Neural progenitor cell (in vitro differentiated cells): ENCODE measurements around the gene AUTS2. TPM values are rescaled to one million over a fixed set of nuclear protein-coding genes. Genes with fewer than 3 reads are reported as not detected.

Experiments
- DNase-seq: peaks from one replicate; pipeline ENCODE4 v3.0.0-alpha.2; 2016; ENCODE audit warnings: low spot score
- H2AFZ ChIP-seq: fragments of 200-600 bp; sonication (generic); replicated peaks from 2 replicates; pipeline ENCODE4 v1.6.1; 2016; ENCODE audit warnings: antibody characterized with exemption
- H3F3A ChIP-seq: fragments of 200-600 bp; sonication (generic); 2 replicates; pipeline ENCODE4 v1.6.1; 2016; ENCODE audit warnings: antibody characterized with exemption, low read depth
- H3K27ac ChIP-seq: fragments of 200-600 bp; sonication (generic); 2 replicates; pipeline ENCODE4 v1.5.1; 2016; ENCODE audit warnings: mild to moderate bottlenecking
- H3K27me3 ChIP-seq: fragments of 200-600 bp; sonication (generic); 2 replicates; pipeline ENCODE4 v1.6.1; 2016; ENCODE audit warnings: mild to moderate bottlenecking, moderate library complexity
- H3K36me3 ChIP-seq: fragments of 200-600 bp; sonication (generic); 2 replicates; pipeline ENCODE4 v1.5.1; 2016
- H3K4me1 ChIP-seq: fragments of 200-600 bp; sonication (generic); 2 replicates; pipeline ENCODE4 v1.6.1; 2016; ENCODE audit warnings: mixed run types
- H3K4me2 ChIP-seq: fragments of 200-600 bp; sonication (generic); 2 replicates; pipeline ENCODE4 v1.6.1; 2016
- H3K4me3 ChIP-seq: fragments of 200-600 bp; sonication (generic); 2 replicates; pipeline ENCODE4 v1.5.1; 2016
- H3K79me2 ChIP-seq: fragments of 200-600 bp; sonication (generic); 2 replicates; pipeline ENCODE4 v1.6.1; 2016; ENCODE audit warnings: low read depth
- H3K9ac ChIP-seq: fragments of 200-600 bp; sonication (generic); 2 replicates; pipeline ENCODE4 v1.6.1; 2016
- H3K9me3 ChIP-seq: fragments of 200-600 bp; sonication (generic); 2 replicates; pipeline ENCODE4 v1.5.1; 2016; ENCODE audit warnings: low read depth
- H4K20me1 ChIP-seq: fragments of 200-600 bp; sonication (generic); 2 replicates; pipeline ENCODE4 v1.6.1; 2016; ENCODE audit warnings: low read depth
- H3K27ac Mint-ChIP-seq: 3 replicates; pipeline ENCODE4 v1.8.0; 2021; ENCODE audit warnings: mixed read lengths
- H3K27me3 Mint-ChIP-seq: 2 replicates; pipeline ENCODE4 v1.8.0; 2022; ENCODE audit warnings: low read depth, mild to moderate bottlenecking, inconsistent platforms, moderate library complexity, mixed read lengths; ENCODE audit not compliant: insufficient read depth
- H3K36me3 Mint-ChIP-seq: 3 replicates; pipeline ENCODE4 v1.8.0; 2021; ENCODE audit warnings: mixed read lengths
- H3K4me1 Mint-ChIP-seq: 3 replicates; pipeline ENCODE4 v1.8.0; 2021; ENCODE audit warnings: mixed read lengths
- H3K4me3 Mint-ChIP-seq: 3 replicates; pipeline ENCODE4 v1.8.0; 2021; ENCODE audit warnings: mild to moderate bottlenecking, moderate library complexity, mixed read lengths
- H3K9me3 Mint-ChIP-seq: 3 replicates; pipeline ENCODE4 v1.8.0; 2020; ENCODE audit warnings: mixed read lengths
- EZH2 ChIP-seq: fragments of 200-600 bp; sonication (generic); IDR thresholded peaks from 2 replicates; pipeline ENCODE4 v1.6.1; 2017; ENCODE audit warnings: antibody characterized with exemption, mild to moderate bottlenecking, moderate library complexity
- EZH2phosphoT487 ChIP-seq: fragments of 200-600 bp; sonication (generic); IDR thresholded peaks from 2 replicates; pipeline ENCODE4 v1.6.1; 2017; ENCODE audit warnings: antibody characterized with exemption
- total RNA-seq: library from RNA; depleted of rRNA; stranded (reverse); fragments of >200 nt; gene quantifications from 2 replicates; pipeline ENCODE4 v1.2.3, GENCODE V29; 2015; ENCODE audit warnings: low replicate concordance
- TF ChIP-seq, protein P1 (sequence below): fragments of 200-600 bp; sonication (generic); IDR thresholded peaks from 2 replicates; pipeline ENCODE4 v1.5.1; 2017; ENCODE audit warnings: antibody characterized with exemption, mild to moderate bottlenecking

The AUTS2 gene
- total RNA-seq, 1 donor from 2014 or later: 50.0 TPM

DNA sequence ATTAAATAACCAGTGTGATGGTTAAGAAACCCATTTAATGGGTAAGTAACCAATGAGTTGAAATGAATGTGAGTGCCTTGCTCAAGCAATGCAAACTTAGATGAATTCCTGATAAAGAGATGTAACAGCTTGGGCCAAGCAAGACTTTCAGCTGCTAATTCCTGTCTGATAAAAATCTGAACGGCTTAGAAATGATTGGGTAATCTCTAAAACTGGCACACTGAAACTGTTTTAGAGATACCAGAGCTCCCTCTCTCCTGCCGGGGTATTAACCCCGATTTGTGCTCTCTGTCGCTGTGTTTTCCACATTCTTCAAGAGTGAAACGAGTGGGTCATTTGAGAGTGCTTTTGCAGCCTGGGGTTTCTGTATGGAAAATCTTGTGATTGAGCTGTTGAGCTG is 998.8 kb downstream of the AUTS2 start:
- no peak overlapping the region for H3K27ac ChIP-seq
- H3K9me3 ChIP-seq: peaks cover 3% of the 10 kb centered on the region
- H3K27me3 ChIP-seq: peaks cover 77% of the 10 kb centered on the region
- peaks cover 52% of the 10 kb centered on the region for H4K20me1 ChIP-seq
- Mint-ChIP-seq H3K27me3 (peaks cover 41% of the 10 kb centered on the region), H3K4me1 (peaks cover 35% of the 10 kb centered on the region), H3K4me3 (peak overlapping the region; percentile 81), H3K27ac (no peak overlapping the region), H3K9me3 (peaks cover 15% of the 10 kb centered on the region), H3K36me3 (peaks cover 19% of the 10 kb centered on the region)
- no peak for DNase-seq
- peaks cover 19% of the 10 kb centered on the region for H3K4me1 ChIP-seq
- peak overlapping the region; percentile 69 for H3K4me3 ChIP-seq
- H3K79me2 ChIP-seq: peaks cover 3% of the 10 kb centered on the region
- H3K4me2 ChIP-seq: peak overlapping the region; percentile 99
- TF ChIP-seq, protein P1, sequence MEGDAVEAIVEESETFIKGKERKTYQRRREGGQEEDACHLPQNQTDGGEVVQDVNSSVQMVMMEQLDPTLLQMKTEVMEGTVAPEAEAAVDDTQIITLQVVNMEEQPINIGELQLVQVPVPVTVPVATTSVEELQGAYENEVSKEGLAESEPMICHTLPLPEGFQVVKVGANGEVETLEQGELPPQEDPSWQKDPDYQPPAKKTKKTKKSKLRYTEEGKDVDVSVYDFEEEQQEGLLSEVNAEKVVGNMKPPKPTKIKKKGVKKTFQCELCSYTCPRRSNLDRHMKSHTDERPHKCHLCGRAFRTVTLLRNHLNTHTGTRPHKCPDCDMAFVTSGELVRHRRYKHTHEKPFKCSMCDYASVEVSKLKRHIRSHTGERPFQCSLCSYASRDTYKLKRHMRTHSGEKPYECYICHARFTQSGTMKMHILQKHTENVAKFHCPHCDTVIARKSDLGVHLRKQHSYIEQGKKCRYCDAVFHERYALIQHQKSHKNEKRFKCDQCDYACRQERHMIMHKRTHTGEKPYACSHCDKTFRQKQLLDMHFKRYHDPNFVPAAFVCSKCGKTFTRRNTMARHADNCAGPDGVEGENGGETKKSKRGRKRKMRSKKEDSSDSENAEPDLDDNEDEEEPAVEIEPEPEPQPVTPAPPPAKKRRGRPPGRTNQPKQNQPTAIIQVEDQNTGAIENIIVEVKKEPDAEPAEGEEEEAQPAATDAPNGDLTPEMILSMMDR: no peak
- TF ChIP-seq EZH2: peak; percentile 26
- no peak for TF ChIP-seq EZH2phosphoT487
- H3K36me3 ChIP-seq: no peaks in the 10 kb centered on the region
- no peak overlapping the region for H2AFZ ChIP-seq
- peaks cover 29% of the 10 kb centered on the region for H3F3A ChIP-seq
- no peak overlapping the region for H3K9ac ChIP-seq

- Mint-ChIP-seq H3K27ac (no peak overlapping the region), H3K27me3 (peaks cover 32% of the 10 kb centered on the region), H3K9me3 (peaks cover 23% of the 10 kb centered on the region), H3K36me3 (peaks cover 33% of the 10 kb centered on the region), H3K4me1 (peaks cover 32% of the 10 kb centered on the region), H3K4me3 (peak overlapping the region; percentile 81)
- peaks cover 65% of the 10 kb centered on the region for H3K27me3 ChIP-seq
- H3K79me2 ChIP-seq: peaks cover 3% of the 10 kb centered on the region
- H3K27ac ChIP-seq: no peak overlapping the region
- H3K36me3 ChIP-seq: no peaks in the 10 kb centered on the region
- H3K9ac ChIP-seq: no peak overlapping the region
- DNase-seq: no peak
- H3K4me3 ChIP-seq: no peak overlapping the region
- no peak overlapping the region for H2AFZ ChIP-seq
- H4K20me1 ChIP-seq: peaks cover 43% of the 10 kb centered on the region
- peaks cover 19% of the 10 kb centered on the region for H3K4me1 ChIP-seq
- peaks cover 29% of the 10 kb centered on the region for H3F3A ChIP-seq
- TF ChIP-seq EZH2 (no peak), EZH2phosphoT487 (no peak)
- TF ChIP-seq, protein P1: no peak
- H3K9me3 ChIP-seq: peaks cover 3% of the 10 kb centered on the region
- no peak overlapping the region for H3K4me2 ChIP-seq
These were observed 1000.7 kb downstream of the AUTS2 start for GRCh38 chr7:70598976-70599375.

DNA sequence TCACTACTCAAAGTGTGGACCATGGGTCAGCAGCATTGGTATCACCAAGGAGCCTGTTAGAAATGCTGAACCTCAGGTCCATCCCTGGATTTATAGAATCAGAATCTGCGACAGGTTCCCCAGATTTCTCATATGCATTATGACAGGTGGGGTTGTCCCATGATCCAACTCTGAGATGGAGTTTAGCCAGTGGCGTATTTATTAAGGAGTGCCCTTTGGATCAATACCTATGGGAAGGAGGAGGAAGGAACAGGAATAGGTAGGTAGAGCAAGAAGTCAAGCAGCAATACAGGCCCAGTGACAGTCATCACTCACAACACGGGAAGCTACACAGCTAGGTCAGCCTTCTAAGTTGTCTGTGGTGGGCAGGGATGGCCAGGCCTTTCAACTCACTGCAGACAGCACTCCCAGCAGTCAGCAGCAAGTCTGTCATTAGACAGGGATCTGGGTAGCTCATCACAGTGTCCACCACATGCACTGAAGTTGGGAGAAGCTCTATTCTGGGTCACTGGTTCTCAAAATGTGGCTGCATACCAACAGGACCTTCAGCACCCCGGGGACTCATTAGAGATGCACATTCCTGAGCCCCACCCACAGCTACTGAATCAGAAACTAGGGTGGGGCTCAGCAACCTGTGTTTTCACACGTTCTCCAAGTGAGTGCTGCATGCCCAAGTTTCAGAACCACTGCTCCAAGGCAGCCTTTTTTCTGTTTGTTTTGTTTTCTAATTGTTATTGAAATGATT is 1001.3 kb downstream of the AUTS2 start:
- Histone ChIP-seq H3K27ac (no peak overlapping the region), H3K79me2 (peaks cover 3% of the 10 kb centered on the region), H3K9me3 (peaks cover 3% of the 10 kb centered on the region), H3K9ac (no peak overlapping the region), H4K20me1 (peaks cover 37% of the 10 kb centered on the region), H3K4me3 (no peak overlapping the region), H2AFZ (no peak overlapping the region), H3F3A (peaks cover 26% of the 10 kb centered on the region), H3K4me1 (peaks cover 19% of the 10 kb centered on the region), H3K27me3 (peaks cover 59% of the 10 kb centered on the region), H3K4me2 (no peak overlapping the region), H3K36me3 (no peaks in the 10 kb centered on the region)
- no peak overlapping the region for H3K27ac Mint-ChIP-seq
- H3K36me3 Mint-ChIP-seq: peaks cover 40% of the 10 kb centered on the region
- H3K9me3 Mint-ChIP-seq: peaks cover 29% of the 10 kb centered on the region
- H3K4me1 Mint-ChIP-seq: peaks cover 29% of the 10 kb centered on the region
- H3K4me3 Mint-ChIP-seq: no peak overlapping the region
- no peak for DNase-seq
- peaks cover 30% of the 10 kb centered on the region for H3K27me3 Mint-ChIP-seq
- TF ChIP-seq EZH2: no peak
- no peak for TF ChIP-seq EZH2phosphoT487
- TF ChIP-seq, protein P1: no peak
